Motor neuron (in vitro differentiated cells): Measurements from ENCODE around the gene LRRC19. TPM values are rescaled to one million over a fixed set of nuclear protein-coding genes. Genes with fewer than 3 reads are reported as not detected.
A peak's percentile ranks its signal among the peaks of the same experiment; 100 is the strongest.

Source experiments
- ATAC-seq, 8 experiments: fragments of 200-7000 bp; cut with Tn5 transposase; replicated peaks in 6 of 8; 2 replicates each; pipeline ENCODE4 v1.8.0; 2021; ENCODE audit warnings: mild to moderate bottlenecking in 8 of 8, moderate library complexity in 8 of 8
- H3K27ac ChIP-seq, 2 donors: fragments of 250-450 bp; sonication (Bioruptor Pico); 2 replicates each; pipeline ENCODE4 v1.9.0; 2021; ENCODE audit warnings: antibody characterized with exemption in 2 of 2, mild to moderate bottlenecking in 2 of 2, moderate library complexity in 1 of 2
- H3K4me1 ChIP-seq, 2 donors: fragments of 250-450 bp; sonication (Bioruptor Pico); replicated peaks in 1 of 2; 2 replicates each; pipeline ENCODE4 v1.6.1; 2021; ENCODE audit warnings: antibody characterized with exemption in 2 of 2, mild to moderate bottlenecking in 2 of 2, moderate library complexity in 1 of 2
- H3K4me3 ChIP-seq, 5 donors: fragments of 250-450 bp; sonication (Bioruptor Pico); 2 replicates each; pipeline ENCODE4 v1.9.0; 2021; ENCODE audit warnings: antibody characterized with exemption in 5 of 5, mild to moderate bottlenecking in 5 of 5, moderate library complexity in 4 of 5
- WGBS, 10 experiments: fragments of 450-650 bp; shearing (Covaris generic); methylation state at CpG; one replicate each; pipeline ENCODE4 v1.0.0; 2022; 5-methylcytosine and 5-hydroxymethylcytosine counted together
- in situ Hi-C, 9 experiments: fragments of 400-800 bp; cut with MboI; loops; one replicate each; pipeline ENCODE4 v1.15.0; 2021; ENCODE audit warnings: low sequenced_read_pairs in 9 of 9, low pct_unique_long_range_greater_than_20kb in 2 of 9; ENCODE audit not compliant: unreplicated experiment in 9 of 9
- total RNA-seq, 8 experiments: library from RNA; unstranded; fragments of 300-600 nt; gene quantifications; 2 replicates each; pipeline versions ENCODE4 v1.2.3 to v1.2.4, GENCODE V29; 2022

The LRRC19 gene
- total RNA-seq, 8 experiments from 2014 or later, result 0.27 to 3.2 (median 0.39) TPM

DNA sequence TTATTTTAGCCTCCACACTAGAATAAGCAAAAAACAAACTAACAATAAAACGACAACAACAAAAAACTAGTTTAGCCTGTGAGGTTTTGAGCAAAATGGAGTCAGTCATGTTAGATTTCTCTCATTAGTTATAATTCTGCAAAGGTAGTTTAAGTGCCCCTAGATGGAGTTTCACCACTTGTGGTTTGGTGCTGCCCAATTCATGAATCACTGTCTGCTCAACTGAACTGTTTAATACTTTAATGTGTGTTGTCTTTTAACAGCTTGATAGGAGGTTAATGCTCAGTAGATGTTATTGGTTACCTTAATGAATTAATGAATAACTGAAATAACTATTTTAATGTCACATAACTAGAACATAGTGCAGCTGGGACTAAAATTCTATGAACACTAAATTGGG, 55.0 kb downstream of the LRRC19 start:
- in situ Hi-C loops, result no loop called here
- H3K27ac ChIP-seq, result no peak overlapping the region
- ATAC-seq, result no peak
- H3K4me3 ChIP-seq, result no peak overlapping the region
- peaks cover 4 to 8% of the 10 kb centered on the region in 2 donors for H3K4me1 ChIP-seq
- 20 to 100% (median 78%) methylated on average over 1 of the region's 1 CpG; no CpG with 5 or more reads in 3 of the 10 experiments for WGBS, 10 experiments

DNA sequence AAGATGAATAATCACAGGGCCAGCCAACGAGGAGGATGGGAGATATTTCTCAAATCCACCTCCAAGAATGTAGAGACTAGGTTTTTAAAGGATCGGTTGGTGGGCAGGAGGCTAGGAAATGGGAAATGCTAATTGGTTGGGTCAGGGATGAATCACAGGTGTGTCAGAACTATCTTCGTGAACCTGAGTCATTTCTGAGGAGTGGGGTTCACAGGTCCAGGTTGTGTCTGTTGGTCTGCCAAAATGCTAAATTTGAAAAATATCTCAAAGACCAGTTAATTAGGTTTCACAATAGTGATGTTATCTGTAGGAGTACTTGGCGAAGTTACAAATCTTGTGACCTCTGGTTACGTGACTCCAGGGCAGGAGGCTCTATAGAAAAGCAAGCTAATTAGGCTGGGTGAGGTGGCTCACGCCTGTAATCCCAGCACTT, 55.8 kb downstream of the LRRC19 start:
- H3K4me1 ChIP-seq, result peaks cover 4 to 17% of the 10 kb centered on the region in 2 donors
- H3K27ac ChIP-seq, result no peak overlapping the region
- H3K4me3 ChIP-seq, result no peak overlapping the region
- in situ Hi-C loops, result no loop called here
- ATAC-seq, result no peak
- WGBS, 10 experiments, result 0 to 100% (median 65%) methylated on average over 1 to 4 of the region's 6 CpGs; no CpG with 5 or more reads in 2 of the 10 experiments

DNA sequence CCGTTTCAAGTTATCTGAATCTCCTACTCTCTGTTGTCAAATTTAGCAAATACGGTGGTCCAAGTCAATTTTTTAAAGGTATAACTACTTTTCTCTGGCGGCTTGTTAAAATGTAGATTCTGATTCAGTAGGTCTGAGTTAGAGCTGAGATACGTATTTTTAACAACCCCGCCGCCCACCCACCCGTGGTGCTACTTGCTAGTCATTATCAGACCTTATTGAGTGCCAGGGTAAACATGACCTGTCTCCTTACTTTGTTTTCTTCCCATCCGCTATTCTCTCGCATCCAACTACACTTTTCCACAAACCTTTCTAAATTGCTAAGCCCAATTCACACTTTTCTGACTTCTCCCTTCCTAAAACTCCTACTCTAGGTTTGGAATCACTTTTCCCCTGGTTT, 57.7 kb downstream of the LRRC19 start:
- WGBS, 10 experiments, result 0 to 4% (median 0%) methylated on average over 1 to 9 of the region's 9 CpGs
- Histone ChIP-seq H3K27ac (peak overlapping the region in 1 of 2 donors; percentile 100), H3K4me1 (peaks cover 7 to 18% of the 10 kb centered on the region in 2 donors), H3K4me3 (peak overlapping the region; percentile 76 to 99 (median 97))
- in situ Hi-C loops, result no loop called here
- no peak for ATAC-seq

DNA sequence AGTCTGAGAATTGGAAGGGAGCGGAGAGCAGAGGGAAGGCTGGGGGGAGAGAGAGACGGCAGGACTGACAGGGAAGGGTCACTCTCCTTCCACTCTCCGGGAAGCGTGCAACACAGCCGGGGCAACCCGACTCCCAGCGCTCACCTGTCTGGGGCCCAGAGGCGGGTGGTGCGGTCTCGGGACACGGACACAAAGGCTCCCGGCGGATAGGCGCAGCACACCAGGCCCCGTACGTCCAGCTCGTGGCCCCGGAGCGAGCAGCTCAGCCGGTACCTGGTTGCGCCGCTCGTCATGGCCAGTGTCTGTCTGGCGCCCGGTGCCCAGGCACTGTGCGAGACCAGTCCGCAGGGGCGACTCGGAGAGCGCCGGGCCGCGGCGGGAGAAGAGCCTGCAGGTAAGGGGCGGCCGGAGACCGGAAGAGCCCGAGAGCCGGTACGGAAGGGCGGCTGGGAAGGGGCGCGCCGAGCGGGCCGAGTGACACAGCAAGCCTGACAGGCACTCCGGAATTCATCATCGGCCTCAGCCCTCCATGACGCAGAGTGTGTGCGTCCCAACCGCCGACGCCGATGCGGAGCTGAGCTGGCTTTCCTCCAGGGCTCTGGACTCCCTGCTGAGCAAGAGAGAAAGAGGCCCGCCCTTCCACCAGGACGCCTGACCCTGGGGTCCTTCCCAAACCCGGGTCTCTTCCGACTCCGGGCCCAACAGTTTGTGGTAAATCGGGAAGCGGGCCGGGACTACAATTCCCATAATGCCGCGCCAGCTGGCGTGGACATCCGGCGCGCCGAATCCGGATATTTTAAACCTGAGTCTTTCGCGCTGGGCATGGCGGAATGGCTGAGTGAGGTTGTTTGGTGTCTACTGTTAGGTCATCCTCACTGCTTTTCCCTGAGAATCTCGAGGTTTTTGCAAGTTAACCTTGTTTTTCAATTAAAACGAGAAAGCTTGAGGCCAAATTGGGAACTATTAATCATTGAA, 58.4 kb downstream of the LRRC19 start, which contains the start of gene PLAA:
PLAA (minus strand) TSS at position 490 of the 975 bp plus-strand sequence; CDS start at position 293, 197 bp downstream.
- in situ Hi-C loops, result no loop called here
- 0 to 4% (median 0%) methylated on average over 1 to 19 of the region's 76 CpGs for WGBS, 10 experiments

DNA sequence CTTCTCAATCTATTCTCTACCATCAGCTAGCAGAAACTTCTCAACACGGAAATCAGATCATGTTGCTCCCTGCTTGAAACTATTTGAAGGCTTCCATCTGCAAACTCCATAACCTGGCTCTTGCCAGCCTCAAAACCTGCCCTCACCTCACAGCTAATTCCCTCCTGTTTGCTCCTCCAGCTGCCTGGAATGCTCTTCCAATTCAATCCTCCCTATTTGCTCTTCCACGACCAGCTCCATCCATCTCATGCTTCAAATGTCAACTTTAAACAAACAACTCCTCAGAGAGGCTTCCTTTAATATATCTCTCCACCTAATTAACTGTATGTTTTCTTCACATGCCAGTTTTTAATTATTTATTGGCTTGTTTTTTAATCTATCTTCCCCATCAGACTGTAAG, 59.9 kb downstream of the LRRC19 start:
- WGBS, 10 experiments, result 0 to 35% (median 12%) methylated on average over 1 to 2 of the region's 2 CpGs; no CpG with 5 or more reads in 2 of the 10 experiments
- in situ Hi-C loops, result no loop called here
- Histone ChIP-seq H3K4me3 (peak overlapping the region; percentile 76 to 99 (median 97)), H3K27ac (peak overlapping the region; percentile 99 to 100), H3K4me1 (peaks cover 7 to 20% of the 10 kb centered on the region in 2 donors)
- ATAC-seq, result no peak

More for the DNA sequence above, 58.4 kb downstream of the LRRC19 start, which contains the start of gene PLAA:
- ATAC-seq, result peak; percentile 97 to 98 (median 98)
- Histone ChIP-seq H3K4me1 (peaks cover 7 to 20% of the 10 kb centered on the region in 2 donors), H3K4me3 (peak within 1 kb of the TSS; percentile 76 to 99 (median 97)), H3K27ac (peak within 1 kb of the TSS; percentile 99 to 100)

Other genes starting within 250 kb of the LRRC19 start
- gene CAAP1, start 112.9 kb downstream of the LRRC19 start, total RNA-seq, result 10 to 100 TPM; 11.5 to 38.6 (median 19.0) TPM
- gene PLAA, start 58.4 kb downstream of the LRRC19 start, total RNA-seq, result 10 to 100 TPM; 34.4 to 49.8 (median 38.5) TPM
- gene IFT74, start 49.3 kb downstream of the LRRC19 start, total RNA-seq, result 10 to 100 TPM; 13.9 to 28.8 (median 17.0) TPM
- 1 to 10 TPM in 1 of 8 experiments, under 1 TPM in 7; 0.05 to 2.1 (median 0.10) TPM for gene TEK, start 103.6 kb upstream of the LRRC19 start, total RNA-seq